ENCODE data around the gene CRADD.

The CRADD gene

GRCh38 chr12:93733358-93733757, 56.2 kb downstream of the CRADD start:
- in situ Hi-C loops (cut with HindIII; ENCODE audit: low sequenced_read_pairs): loop anchor here (25.0 kb wide), 1 partner anchor 354 kb away; no protein-coding TSS in a partner anchor
- DNase-seq (ENCODE audit: low read depth): no peak
- no peak overlapping the region for H3K4me3 ChIP-seq (ENCODE audit: low read depth, low read length)
- TF ChIP-seq, protein P1, sequence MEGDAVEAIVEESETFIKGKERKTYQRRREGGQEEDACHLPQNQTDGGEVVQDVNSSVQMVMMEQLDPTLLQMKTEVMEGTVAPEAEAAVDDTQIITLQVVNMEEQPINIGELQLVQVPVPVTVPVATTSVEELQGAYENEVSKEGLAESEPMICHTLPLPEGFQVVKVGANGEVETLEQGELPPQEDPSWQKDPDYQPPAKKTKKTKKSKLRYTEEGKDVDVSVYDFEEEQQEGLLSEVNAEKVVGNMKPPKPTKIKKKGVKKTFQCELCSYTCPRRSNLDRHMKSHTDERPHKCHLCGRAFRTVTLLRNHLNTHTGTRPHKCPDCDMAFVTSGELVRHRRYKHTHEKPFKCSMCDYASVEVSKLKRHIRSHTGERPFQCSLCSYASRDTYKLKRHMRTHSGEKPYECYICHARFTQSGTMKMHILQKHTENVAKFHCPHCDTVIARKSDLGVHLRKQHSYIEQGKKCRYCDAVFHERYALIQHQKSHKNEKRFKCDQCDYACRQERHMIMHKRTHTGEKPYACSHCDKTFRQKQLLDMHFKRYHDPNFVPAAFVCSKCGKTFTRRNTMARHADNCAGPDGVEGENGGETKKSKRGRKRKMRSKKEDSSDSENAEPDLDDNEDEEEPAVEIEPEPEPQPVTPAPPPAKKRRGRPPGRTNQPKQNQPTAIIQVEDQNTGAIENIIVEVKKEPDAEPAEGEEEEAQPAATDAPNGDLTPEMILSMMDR (IDR thresholded peaks at IDR 0.05; ENCODE audit: low read depth, low read length, missing control alignments): no peak

GRCh38 chr12:93733928-93734327, 56.8 kb downstream of the CRADD start:
- no peak for DNase-seq (ENCODE audit: low read depth)
- TF ChIP-seq, protein P1 (IDR thresholded peaks at IDR 0.05; ENCODE audit: low read depth, low read length, missing control alignments): no peak
- no peak overlapping the region for H3K4me3 ChIP-seq (ENCODE audit: low read depth, low read length)
- in situ Hi-C loops (cut with HindIII; ENCODE audit: low sequenced_read_pairs): loop anchor here (25.0 kb wide), 1 partner anchor 353 kb away; no protein-coding TSS in a partner anchor

GRCh38 chr12:93734784-93735183, 57.6 kb downstream of the CRADD start:
- DNase-seq (ENCODE audit: low read depth): no peak
- H3K4me3 ChIP-seq (ENCODE audit: low read depth, low read length): no peak overlapping the region
- TF ChIP-seq, protein P1 (IDR thresholded peaks at IDR 0.05; ENCODE audit: low read depth, low read length, missing control alignments): no peak
- in situ Hi-C loops (cut with HindIII; ENCODE audit: low sequenced_read_pairs): loop anchor here (25.0 kb wide), 1 partner anchor 353 kb away; no protein-coding TSS in a partner anchor

- in situ Hi-C loops (cut with HindIII; ENCODE audit: low sequenced_read_pairs): loop anchor here (25.0 kb wide), 1 partner anchor 351 kb away; no protein-coding TSS in a partner anchor
- TF ChIP-seq, protein P1 (IDR thresholded peaks at IDR 0.05; ENCODE audit: low read depth, low read length, missing control alignments): no peak
- no peak for DNase-seq (ENCODE audit: low read depth)
Measured at GRCh38 chr12:93736640-93737178, 59.5 kb downstream of the CRADD start.

DNA sequence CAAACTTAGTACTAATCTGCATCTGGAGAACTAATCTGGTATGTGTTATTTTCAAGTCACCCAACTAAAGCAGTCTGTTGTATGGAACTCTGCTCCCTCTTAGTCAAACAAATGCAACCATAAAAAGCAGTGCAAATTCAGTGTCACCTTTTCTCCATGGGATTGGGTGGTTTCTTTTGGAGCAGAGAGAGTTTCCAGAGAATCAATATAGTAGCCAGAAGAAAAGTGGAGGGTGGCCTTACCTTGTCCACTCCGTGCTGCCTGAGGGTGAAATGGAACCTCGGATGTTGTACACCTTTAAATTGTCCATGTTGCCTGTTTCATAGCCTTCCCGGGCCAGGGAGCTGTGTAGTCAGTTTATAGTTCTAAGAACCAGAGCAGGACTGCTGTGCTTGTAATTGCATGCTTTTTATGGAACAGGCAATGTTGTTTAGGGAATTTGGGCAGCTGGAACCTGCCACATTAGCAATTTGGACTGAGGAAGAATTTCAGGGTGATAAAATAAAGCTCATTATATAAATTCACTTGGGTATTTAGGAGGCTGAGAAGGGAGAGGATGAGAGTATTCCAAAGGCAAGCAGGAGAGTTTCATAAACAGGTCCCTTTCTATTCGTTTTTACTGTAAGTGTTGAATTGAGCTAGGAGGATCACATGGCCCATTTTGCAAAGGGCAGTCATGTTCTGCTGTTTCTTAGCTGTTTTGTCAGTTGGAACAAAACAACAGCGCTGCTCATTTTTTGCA, 60.5 kb downstream of the CRADD start:
- TF ChIP-seq, protein P1 (IDR thresholded peaks at IDR 0.05; ENCODE audit: low read depth, low read length, missing control alignments): no peak
- in situ Hi-C loops (cut with HindIII; ENCODE audit: low sequenced_read_pairs): loop anchor here (25.0 kb wide), 1 partner anchor 350 kb away; no protein-coding TSS in a partner anchor
- H3K4me3 ChIP-seq (ENCODE audit: low read depth, low read length): no peak overlapping the region

More at GRCh38 chr12:93736640-93737178, 59.5 kb downstream of the CRADD start:
- H3K4me3 ChIP-seq (ENCODE audit: low read depth, low read length): no peak overlapping the region

GRCh38 chr12:93738199-93739058, 61.3 kb downstream of the CRADD start:
- H3K4me3 ChIP-seq (ENCODE audit: low read depth, low read length): no peak overlapping the region
- in situ Hi-C loops (cut with HindIII; ENCODE audit: low sequenced_read_pairs): loop anchor here (25.0 kb wide), 1 partner anchor 349 kb away; no protein-coding TSS in a partner anchor
- TF ChIP-seq, protein P1 (IDR thresholded peaks at IDR 0.05; ENCODE audit: low read depth, low read length, missing control alignments): no peak
- DNase-seq (ENCODE audit: low read depth): no peak

More for the DNA sequence above, 60.5 kb downstream of the CRADD start:
- DNase-seq (ENCODE audit: low read depth): no peak

Data from astrocyte of the cerebellum (primary cell).